HEK293T (cell line): Measurements from ENCODE around the gene NR1H4.

Experiments used
- ARNT ChIP-seq: fragments of 450-650 bp; IDR thresholded peaks from 2 replicates; pipeline ENCODE4 v1.6.1; 2017; ENCODE audit warnings: mild to moderate bottlenecking
- BHLHE40 ChIP-seq: fragments of 450-650 bp; IDR thresholded peaks from 2 replicates; pipeline ENCODE4 v1.6.1; 2016; ENCODE audit warnings: mild to moderate bottlenecking, moderate library complexity, borderline replicate concordance
- ELF4 ChIP-seq: fragments of 450-650 bp; IDR thresholded peaks from 2 replicates; pipeline ENCODE4 v1.6.1; 2017; ENCODE audit warnings: antibody characterized with exemption
- FOXA1 ChIP-seq: fragments of 450-650 bp; IDR thresholded peaks from 2 replicates; pipeline ENCODE4 v1.6.1; 2016; ENCODE audit warnings: mild to moderate bottlenecking
- FOXK2 ChIP-seq: fragments of 450-650 bp; IDR thresholded peaks from 2 replicates; pipeline ENCODE4 v1.6.1; 2016; ENCODE audit warnings: mild to moderate bottlenecking
- FOXM1 ChIP-seq: fragments of 450-650 bp; IDR thresholded peaks from 2 replicates; pipeline ENCODE4 v1.6.1; 2017; ENCODE audit warnings: mild to moderate bottlenecking, borderline replicate concordance
- LEF1 ChIP-seq: fragments of 450-650 bp; IDR thresholded peaks from 2 replicates; pipeline ENCODE4 v1.6.1; 2017; ENCODE audit warnings: mild to moderate bottlenecking, borderline replicate concordance
- NFRKB ChIP-seq: fragments of 450-650 bp; IDR thresholded peaks from 2 replicates; pipeline ENCODE4 v1.6.1; 2016; ENCODE audit warnings: mild to moderate bottlenecking, moderate library complexity
- SP1 ChIP-seq: fragments of 450-650 bp; IDR thresholded peaks from 2 replicates; pipeline ENCODE4 v1.6.1; 2017
- TARDBP ChIP-seq: fragments of 450-650 bp; IDR thresholded peaks from 2 replicates; pipeline ENCODE4 v1.6.1; 2016

- TF ChIP-seq FOXA1 (no peak), FOXK2 (no peak), SP1 (no peak), TARDBP (no peak), ARNT (no peak), ELF4 (no peak), NFRKB (no peak), BHLHE40 (no peak), FOXM1 (no peak), LEF1 (no peak)
Observed at GRCh38 chr12:100461330-100461973, 12.2 kb upstream of the NR1H4 start.
